LHCN-M2 (cell line): ENCODE measurements around the gene RDX. TPM values are rescaled to one million over a fixed set of nuclear protein-coding genes. Genes with fewer than 3 reads are reported as not detected.
"Not testable (repeated sequence)": the region's sequence is repeated elsewhere in the genome, so short reads cannot be mapped to it uniquely, and the experiment has no call there.

Experiments
- DNase-seq: peaks from one replicate; pipeline ENCODE4 v3.0.0-alpha.2; 2012; ENCODE audit warnings: low read depth
- total RNA-seq: library from RNA; depleted of rRNA; stranded (reverse); fragments of >200 nt; gene quantifications from 2 replicates; pipeline ENCODE4 v1.2.3, GENCODE V29; 2014

Gene RDX
- total RNA-seq, 1 experiment from 2014 or later: 109 TPM

GRCh38 chr11:110305169-110306018, 9.0 kb upstream of the RDX start:
- no peak for DNase-seq

GRCh38 chr11:110303414-110303826, 7.0 kb upstream of the RDX start:
- DNase-seq: no peak

GRCh38 chr11:110301577-110301976, 5.2 kb upstream of the RDX start:
- no peak for DNase-seq

- no peak for DNase-seq
Observed at GRCh38 chr11:110301032-110301431, 4.6 kb upstream of the RDX start.

GRCh38 chr11:110299006-110299785, 2.8 kb upstream of the RDX start:
- DNase-seq: no peak

GRCh38 chr11:110298301-110298765, 1.9 kb upstream of the RDX start:
- DNase-seq: no peak

- no peak for DNase-seq
Observed at GRCh38 chr11:110297726-110298300, 1.4 kb upstream of the RDX start.

- peak; percentile 41 for DNase-seq
Observed at GRCh38 chr11:110297076-110297725, 787 bp upstream of the RDX start.

- peak; percentile 42 for DNase-seq
Observed at GRCh38 chr11:110295531-110296225, 736 bp downstream of the RDX start.

- no peak for DNase-seq
Observed at GRCh38 chr11:110295086-110295485, 1.3 kb downstream of the RDX start.

- no peak for DNase-seq
Observed at GRCh38 chr11:110294509-110294908, 1.9 kb downstream of the RDX start.

- no peak for DNase-seq
Observed at GRCh38 chr11:110293389-110293788, 3.0 kb downstream of the RDX start.

GRCh38 chr11:110292146-110292545, 4.3 kb downstream of the RDX start:
- DNase-seq: not testable (repeated sequence)

GRCh38 chr11:110290591-110291334, 5.7 kb downstream of the RDX start:
- DNase-seq: no peak

- DNase-seq: no peak
Observed at GRCh38 chr11:110289472-110289871, 6.9 kb downstream of the RDX start.

GRCh38 chr11:110287537-110287936, 8.9 kb downstream of the RDX start:
- no peak for DNase-seq

- no peak for DNase-seq
Observed at GRCh38 chr11:110286298-110287040, 9.9 kb downstream of the RDX start.

- DNase-seq: no peak
Observed at GRCh38 chr11:110283862-110284261, 12.6 kb downstream of the RDX start.

GRCh38 chr11:110280595-110280994, 15.8 kb downstream of the RDX start:
- not testable (repeated sequence) for DNase-seq

- peak; percentile 30 for DNase-seq
Observed at GRCh38 chr11:110279881-110280280, 16.5 kb downstream of the RDX start.
